ENCODE results near the gene CCM2. TPM values are rescaled to one million over a fixed set of nuclear protein-coding genes. Genes with fewer than 3 reads are reported as not detected.
"Not testable (repeated sequence)": the region's sequence is repeated elsewhere in the genome, so short reads cannot be mapped to it uniquely, and the experiment has no call there.

The CCM2 gene
- polyA plus RNA-seq, 12 donors = 33.7 to 43.4 (median 38.3) TPM; not detected in 1

- no peak for DNase-seq
These were observed 28.3 kb downstream of the CCM2 start for GRCh38 chr7:45028138-45028919.

GRCh38 chr7:45028920-45029344, 28.9 kb downstream of the CCM2 start:
- no peak for DNase-seq

GRCh38 chr7:45031829-45032228, 31.8 kb downstream of the CCM2 start:
- no peak for DNase-seq

- no peak for DNase-seq
These were observed 32.4 kb downstream of the CCM2 start for GRCh38 chr7:45032421-45032820.

GRCh38 chr7:45033261-45033930, 33.4 kb downstream of the CCM2 start:
- DNase-seq = no peak

- DNase-seq = no peak
These were observed 33.9 kb downstream of the CCM2 start for GRCh38 chr7:45033931-45034290.

- DNase-seq = not testable (repeated sequence)
These were observed 34.7 kb downstream of the CCM2 start for GRCh38 chr7:45034710-45035109.

GRCh38 chr7:45035371-45035770, 35.4 kb downstream of the CCM2 start:
- DNase-seq = no peak

GRCh38 chr7:45035893-45036292, 35.9 kb downstream of the CCM2 start:
- DNase-seq = no peak

GRCh38 chr7:45036317-45036716, 36.3 kb downstream of the CCM2 start:
- DNase-seq = no peak

GRCh38 chr7:45036796-45037195, 36.8 kb downstream of the CCM2 start:
- DNase-seq = no peak

- no peak for DNase-seq
These were observed 37.9 kb downstream of the CCM2 start for GRCh38 chr7:45037876-45038275.

GRCh38 chr7:45039106-45039505, 39.1 kb downstream of the CCM2 start:
- no peak for DNase-seq

- DNase-seq = no peak
These were observed 44.3 kb downstream of the CCM2 start for GRCh38 chr7:45044338-45044737.

- no peak for DNase-seq
These were observed 48.7 kb downstream of the CCM2 start for GRCh38 chr7:45048748-45049147.

GRCh38 chr7:45050198-45050597, 50.2 kb downstream of the CCM2 start:
- no peak for DNase-seq

- no peak for DNase-seq
These were observed 52.0 kb downstream of the CCM2 start for GRCh38 chr7:45052011-45052410.

GRCh38 chr7:45053401-45053800, 53.4 kb downstream of the CCM2 start:
- no peak for DNase-seq

GRCh38 chr7:45053941-45054340, 53.9 kb downstream of the CCM2 start:
- no peak for DNase-seq

- no peak for DNase-seq
These were observed 54.4 kb downstream of the CCM2 start for GRCh38 chr7:45054442-45054841.

- DNase-seq = no peak
These were observed 55.0 kb downstream of the CCM2 start for GRCh38 chr7:45055016-45055415.

- DNase-seq = no peak
These were observed 55.7 kb downstream of the CCM2 start for GRCh38 chr7:45055594-45056219.

GRCh38 chr7:45057878-45058277, 57.9 kb downstream of the CCM2 start:
- DNase-seq = no peak
